ENCODE results near the gene HK1.

- no peak for TF ChIP-seq CTCF (IDR thresholded peaks at IDR 0.05)
- no peak for TF ChIP-seq POLR2A (IDR thresholded peaks at IDR 0.05)
Measured at GRCh38 chr10:69414036-69415018, 136.0 kb downstream of the HK1 start.

Measured in adrenal gland (tissue), 5 donors.